SU-DHL-6 (cell line): ENCODE data around the gene LHX4.

Experiments
- H2AFZ ChIP-seq: fragments of 200-600 bp; sonication (generic); 2 replicates; pipeline ENCODE4 v1.6.1; 2014; ENCODE audit warnings: low read depth, mild to moderate bottlenecking, moderate library complexity, mixed read lengths, antibody characterized with exemption, low read length; ENCODE audit not compliant: severe bottlenecking
- H3F3A ChIP-seq: fragments of 200-600 bp; shearing (Covaris generic); 2 replicates; pipeline ENCODE4 v1.6.0; 2016; ENCODE audit warnings: antibody characterized with exemption, mild to moderate bottlenecking; ENCODE audit not compliant: insufficient read depth
- H3K27ac ChIP-seq: fragments of 200-600 bp; sonication (generic); 2 replicates; pipeline ENCODE4 v1.5.1; 2016; ENCODE audit warnings: low read depth, mild to moderate bottlenecking, low read length, moderate library complexity, mixed read lengths
- H3K27me3 ChIP-seq: fragments of 200-600 bp; sonication (generic), shearing (Covaris generic); 2 replicates; pipeline ENCODE4 v1.6.0; 2014; ENCODE audit warnings: mild to moderate bottlenecking, low read length
- H3K36me3 ChIP-seq: fragments of 200-600 bp; sonication (generic); 2 replicates; pipeline ENCODE4 v1.6.1; 2014; ENCODE audit warnings: mild to moderate bottlenecking, low read length, mixed read lengths
- H3K4me2 ChIP-seq: fragments of 300-600, 200-600 bp; shearing (Covaris generic), sonication (generic); 2 replicates; pipeline ENCODE4 v1.6.0; 2014; ENCODE audit warnings: low read length, low read depth, mild to moderate bottlenecking; ENCODE audit not compliant: poor library complexity, severe bottlenecking
- H3K4me3 ChIP-seq: fragments of 200-600 bp; sonication (generic); 2 replicates; pipeline ENCODE4 v1.5.1; 2014; ENCODE audit warnings: antibody characterized with exemption, low read length, mild to moderate bottlenecking, mixed read lengths; ENCODE audit not compliant: insufficient read depth, poor library complexity, severe bottlenecking
- H3K79me2 ChIP-seq: fragments of 200-600 bp; sonication (generic); 2 replicates; pipeline ENCODE4 v1.6.1; 2014; ENCODE audit warnings: mild to moderate bottlenecking, low read length, moderate library complexity; ENCODE audit not compliant: insufficient read depth
- H3K9ac ChIP-seq: fragments of 200-600 bp; sonication (generic); 2 replicates; pipeline ENCODE4 v1.7.0; 2014; ENCODE audit warnings: mild to moderate bottlenecking, low read length
- H3K9me2 ChIP-seq: fragments of 200-600 bp; sonication (generic); replicated peaks from 2 replicates; pipeline ENCODE4 v1.6.1; 2014; ENCODE audit warnings: low read length; ENCODE audit not compliant: insufficient read depth
- H3K9me3 ChIP-seq: fragments of 200-600 bp; sonication (generic); 2 replicates; pipeline ENCODE4 v1.6.1; 2014; ENCODE audit warnings: low read length, mixed read lengths; ENCODE audit not compliant: insufficient read depth
- H4K20me1 ChIP-seq: fragments of 200-600 bp; sonication (generic); 2 replicates; pipeline ENCODE4 v1.6.1; 2014; ENCODE audit warnings: low read depth, mild to moderate bottlenecking, antibody characterized with exemption, low read length, moderate library complexity, mixed read lengths
- EZH2phosphoT487 ChIP-seq: fragments of 200-600 bp; sonication (generic), shearing (Covaris generic); conservative IDR thresholded peaks from 2 replicates; pipeline ENCODE4 v1.6.1; 2018; ENCODE audit warnings: mild to moderate bottlenecking, antibody characterized with exemption, low read length, moderate library complexity, mixed read lengths
- TF ChIP-seq, protein P1 (sequence below): fragments of 200-600 bp; sonication (generic); IDR thresholded peaks from one replicate; pipeline ENCODE4 v1.5.1; 2017; ENCODE audit warnings: antibody characterized with exemption, mild to moderate bottlenecking, low read length, moderate library complexity; ENCODE audit not compliant: insufficient read depth, poor library complexity, severe bottlenecking

Gene LHX4

GRCh38 chr1:180287988-180288705 is 58.1 kb downstream of the LHX4 start:
- Histone ChIP-seq H2AFZ (no peak overlapping the region), H3K27me3 (no peaks in the 10 kb centered on the region), H3K9me2 (no peaks in the 10 kb centered on the region), H3K9ac (no peak overlapping the region), H3K4me3 (no peak overlapping the region), H4K20me1 (no peaks in the 10 kb centered on the region), H3K9me3 (no peaks in the 10 kb centered on the region), H3K36me3 (peaks cover 5% of the 10 kb centered on the region; the same call in 1 of the 2 replicates), H3K27ac (no peak overlapping the region), H3F3A (peaks cover 10% of the 10 kb centered on the region; the same call in 1 of the 2 replicates), H3K4me2 (no peak overlapping the region), H3K79me2 (no peaks in the 10 kb centered on the region)
- no peak for TF ChIP-seq EZH2phosphoT487
- TF ChIP-seq, protein P1, sequence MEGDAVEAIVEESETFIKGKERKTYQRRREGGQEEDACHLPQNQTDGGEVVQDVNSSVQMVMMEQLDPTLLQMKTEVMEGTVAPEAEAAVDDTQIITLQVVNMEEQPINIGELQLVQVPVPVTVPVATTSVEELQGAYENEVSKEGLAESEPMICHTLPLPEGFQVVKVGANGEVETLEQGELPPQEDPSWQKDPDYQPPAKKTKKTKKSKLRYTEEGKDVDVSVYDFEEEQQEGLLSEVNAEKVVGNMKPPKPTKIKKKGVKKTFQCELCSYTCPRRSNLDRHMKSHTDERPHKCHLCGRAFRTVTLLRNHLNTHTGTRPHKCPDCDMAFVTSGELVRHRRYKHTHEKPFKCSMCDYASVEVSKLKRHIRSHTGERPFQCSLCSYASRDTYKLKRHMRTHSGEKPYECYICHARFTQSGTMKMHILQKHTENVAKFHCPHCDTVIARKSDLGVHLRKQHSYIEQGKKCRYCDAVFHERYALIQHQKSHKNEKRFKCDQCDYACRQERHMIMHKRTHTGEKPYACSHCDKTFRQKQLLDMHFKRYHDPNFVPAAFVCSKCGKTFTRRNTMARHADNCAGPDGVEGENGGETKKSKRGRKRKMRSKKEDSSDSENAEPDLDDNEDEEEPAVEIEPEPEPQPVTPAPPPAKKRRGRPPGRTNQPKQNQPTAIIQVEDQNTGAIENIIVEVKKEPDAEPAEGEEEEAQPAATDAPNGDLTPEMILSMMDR, result no peak

GRCh38 chr1:180288940-180289339 is 58.9 kb downstream of the LHX4 start:
- Histone ChIP-seq H3K27me3 (no peaks in the 10 kb centered on the region), H3K79me2 (no peaks in the 10 kb centered on the region), H3K9ac (no peak overlapping the region), H3K4me3 (no peak overlapping the region), H4K20me1 (no peaks in the 10 kb centered on the region), H3K36me3 (peaks cover 5% of the 10 kb centered on the region; the same call in 1 of the 2 replicates), H3K9me3 (no peaks in the 10 kb centered on the region), H3K9me2 (no peaks in the 10 kb centered on the region), H3K27ac (no peak overlapping the region), H3K4me2 (no peak overlapping the region), H2AFZ (no peak overlapping the region), H3F3A (peaks cover 10% of the 10 kb centered on the region; the same call in 1 of the 2 replicates)
- no peak for TF ChIP-seq EZH2phosphoT487
- TF ChIP-seq, protein P1, result no peak

GRCh38 chr1:180290265-180291001 is 60.4 kb downstream of the LHX4 start:
- TF ChIP-seq, protein P1, result no peak
- no peak for TF ChIP-seq EZH2phosphoT487
- Histone ChIP-seq H3F3A (peaks cover 10% of the 10 kb centered on the region; the same call in 1 of the 2 replicates), H2AFZ (no peak overlapping the region), H4K20me1 (no peaks in the 10 kb centered on the region), H3K36me3 (peaks cover 5% of the 10 kb centered on the region; the same call in 1 of the 2 replicates), H3K27me3 (no peaks in the 10 kb centered on the region), H3K9ac (no peak overlapping the region), H3K4me3 (no peak overlapping the region), H3K9me2 (no peaks in the 10 kb centered on the region), H3K4me2 (no peak overlapping the region), H3K79me2 (no peaks in the 10 kb centered on the region), H3K9me3 (no peaks in the 10 kb centered on the region), H3K27ac (no peak overlapping the region)
